ENCODE data around the gene ERO1A.

GRCh38 chr14:52729585-52729924 is 34.2 kb upstream of the ERO1A start:
- TF ChIP-seq POLR2A (IDR thresholded peaks at IDR 0.05; ENCODE audit: low read depth, low read length): no peak
- no peak for TF ChIP-seq CTCF (conservative IDR thresholded peaks at IDR 0.05; ENCODE audit: low read depth, low read length)
- TF ChIP-seq RCOR1 (IDR thresholded peaks at IDR 0.05; ENCODE audit: insufficient replicate concordance, low read length): no peak
- TF ChIP-seq MXI1 (IDR thresholded peaks at IDR 0.05; ENCODE audit: borderline replicate concordance, low read depth, low read length): no peak
- TF ChIP-seq MAFK (IDR thresholded peaks at IDR 0.05; ENCODE audit: low read depth, low read length): no peak
- TF ChIP-seq SMC3 (IDR thresholded peaks at IDR 0.05; ENCODE audit: low read depth, low read length): no peak
- TF ChIP-seq RFX5 (IDR thresholded peaks at IDR 0.05; ENCODE audit: low read depth, low read length): no peak
